Neural cell (in vitro differentiated cells): ENCODE data around the gene WDR81. TPM values are rescaled to one million over a fixed set of nuclear protein-coding genes. Genes with fewer than 3 reads are reported as not detected.
A peak's percentile ranks its signal among the peaks of the same experiment; 100 is the strongest.

ENCODE experiments used
- H2AFZ ChIP-seq: fragments of 200-600, 300-800 bp; sonication (generic), shearing (Covaris generic); 2 replicates; pipeline ENCODE4 v1.6.0; 2014; ENCODE audit warnings: low read depth, mild to moderate bottlenecking, antibody characterized with exemption, low read length, moderate library complexity
- H3F3A ChIP-seq: fragments of 200-600 bp; shearing (Covaris generic); 2 replicates; pipeline ENCODE4 v1.6.1; 2016; ENCODE audit warnings: mild to moderate bottlenecking, moderate library complexity, mixed read lengths, antibody characterized with exemption, low read length; ENCODE audit not compliant: insufficient read depth, poor library complexity, severe bottlenecking
- H3K27ac ChIP-seq: fragments of 200-600, 300-800 bp; sonication (generic), shearing (Covaris generic); 2 replicates; pipeline ENCODE4 v1.5.1; 2014; ENCODE audit warnings: mild to moderate bottlenecking, low read length, moderate library complexity
- H3K27me3 ChIP-seq: fragments of 300-800, 200-600 bp; sonication (generic), shearing (Covaris generic); 2 replicates; pipeline ENCODE4 v1.6.0; 2014; ENCODE audit warnings: mild to moderate bottlenecking, low read depth, low read length, moderate library complexity; ENCODE audit not compliant: insufficient read depth
- H3K36me3 ChIP-seq: fragments of 300-800, 200-600 bp; sonication (generic), shearing (Covaris generic); 2 replicates; pipeline ENCODE4 v1.5.1; 2014; ENCODE audit warnings: mild to moderate bottlenecking, antibody characterized with exemption, low read length, moderate library complexity; ENCODE audit not compliant: insufficient read depth
- H3K4me2 ChIP-seq: fragments of 300-800, 200-600 bp; sonication (generic), shearing (Covaris generic); 2 replicates; pipeline ENCODE4 v1.6.0; 2014; ENCODE audit warnings: mild to moderate bottlenecking, low read length
- H3K4me3 ChIP-seq: fragments of 300-800, 200-600 bp; sonication (generic), shearing (Covaris generic); 2 replicates; pipeline ENCODE4 v1.5.1; 2014; ENCODE audit warnings: mild to moderate bottlenecking, low read length, moderate library complexity
- H3K79me2 ChIP-seq: fragments of 200-600 bp; shearing (Covaris generic); replicated peaks from 2 replicates; pipeline ENCODE4 v1.6.0; 2014; ENCODE audit warnings: mild to moderate bottlenecking, low read length, moderate library complexity; ENCODE audit not compliant: insufficient read depth
- H3K9ac ChIP-seq: fragments of 300-800, 200-600 bp; sonication (generic), shearing (Covaris generic); 2 replicates; pipeline ENCODE4 v1.6.1; 2016; ENCODE audit warnings: mild to moderate bottlenecking, low read length, mixed read lengths
- H3K9me2 ChIP-seq: fragments of 200-600 bp; shearing (Covaris generic); 2 replicates; pipeline ENCODE4 v1.6.1; 2016; ENCODE audit warnings: mild to moderate bottlenecking, low read length, mixed read lengths; ENCODE audit not compliant: insufficient read depth
- H3K9me3 ChIP-seq: fragments of 200-600, 300-800 bp; sonication (generic), shearing (Covaris generic); 2 replicates; pipeline ENCODE4 v1.6.1; 2016; ENCODE audit warnings: mild to moderate bottlenecking, mixed run types, low read length, moderate library complexity, mixed read lengths
- H4K20me1 ChIP-seq: fragments of 200-600 bp; shearing (Covaris generic); 2 replicates; pipeline ENCODE4 v1.6.1; 2016; ENCODE audit warnings: mild to moderate bottlenecking, mixed run types; ENCODE audit not compliant: insufficient read depth
- CTCF ChIP-seq: fragments of 450-650 bp; IDR thresholded peaks from 2 replicates; pipeline ENCODE4 v1.5.1; 2014; ENCODE audit warnings: antibody characterized with exemption, mild to moderate bottlenecking, moderate library complexity; ENCODE audit not compliant: poor library complexity, severe bottlenecking
- EP300 ChIP-seq: fragments of 450-650 bp; conservative IDR thresholded peaks from 2 replicates; pipeline ENCODE4 v1.6.1; 2014; ENCODE audit warnings: antibody characterized with exemption, mild to moderate bottlenecking, moderate library complexity; ENCODE audit not compliant: poor library complexity, severe bottlenecking
- EZH2 ChIP-seq: fragments of 200-600, 300-800 bp; shearing (Covaris generic), sonication (generic); IDR thresholded peaks from 2 replicates; pipeline ENCODE4 v1.6.1; 2014; ENCODE audit warnings: antibody characterized with exemption, low read length, borderline replicate concordance, mild to moderate bottlenecking; ENCODE audit not compliant: insufficient read depth, poor library complexity, severe bottlenecking
- POLR2AphosphoS5 ChIP-seq: IDR thresholded peaks from 2 replicates; pipeline ENCODE4 v1.6.1; 2012
- RAD21 ChIP-seq: fragments of 450-650 bp; conservative IDR thresholded peaks from 2 replicates; pipeline ENCODE4 v1.6.1; 2014; ENCODE audit warnings: antibody characterized with exemption, mild to moderate bottlenecking, moderate library complexity
- REST ChIP-seq: IDR thresholded peaks from 2 replicates; pipeline ENCODE4 v1.6.1; 2012; ENCODE audit warnings: borderline replicate concordance
- SMC3 ChIP-seq: fragments of 450-650 bp; conservative IDR thresholded peaks from 2 replicates; pipeline ENCODE4 v1.6.1; 2014; ENCODE audit warnings: antibody characterized with exemption, mild to moderate bottlenecking, moderate library complexity; ENCODE audit not compliant: poor library complexity
- polyA plus RNA-seq: library from polyadenylated mRNA; depleted of rRNA; stranded (reverse); fragments of >200 nt; gene quantifications from 2 replicates; pipeline ENCODE4 v1.2.3, GENCODE V29; 2014

WDR81 gene
- polyA plus RNA-seq, 1 donor from 2014 or later: 5.4 TPM

GRCh38 chr17:1709403-1709951 is 15.0 kb upstream of the WDR81 start:
- Histone ChIP-seq H3K9me2 (no peaks in the 10 kb centered on the region), H3K36me3 (no peaks in the 10 kb centered on the region), H4K20me1 (no peaks in the 10 kb centered on the region), H3K27me3 (peaks cover 24% of the 10 kb centered on the region), H3F3A (no peaks in the 10 kb centered on the region), H3K79me2 (no peaks in the 10 kb centered on the region), H3K4me3 (peak overlapping the region; percentile 61), H2AFZ (no peak overlapping the region), H3K9me3 (no peaks in the 10 kb centered on the region), H3K27ac (no peak overlapping the region), H3K9ac (no peak overlapping the region), H3K4me2 (no peak overlapping the region)
- no peak for TF ChIP-seq REST
- TF ChIP-seq SMC3: no peak
- no peak for TF ChIP-seq CTCF
- no peak for TF ChIP-seq EP300

- no peak for TF ChIP-seq SMC3
- no peak for TF ChIP-seq CTCF
- TF ChIP-seq REST: no peak
- no peak for TF ChIP-seq POLR2AphosphoS5
- TF ChIP-seq EZH2: no peak
- TF ChIP-seq RAD21: no peak
- peaks cover 24% of the 10 kb centered on the region for H3K27me3 ChIP-seq
- H2AFZ ChIP-seq: no peak within 1 kb of the TSS
- H3K4me3 ChIP-seq: peak within 1 kb of the TSS; percentile 61
- H3F3A ChIP-seq: no peaks in the 10 kb centered on the region
- H3K36me3 ChIP-seq: no peaks in the 10 kb centered on the region
- H3K9ac ChIP-seq: peak within 1 kb of the TSS; percentile 29
- no peak within 1 kb of the TSS for H3K4me2 ChIP-seq
- no peaks in the 10 kb centered on the region for H3K9me3 ChIP-seq
- peaks cover 4% of the 10 kb centered on the region for H3K79me2 ChIP-seq
- no peak within 1 kb of the TSS for H3K27ac ChIP-seq
- H3K9me2 ChIP-seq: no peaks in the 10 kb centered on the region
- H4K20me1 ChIP-seq: no peaks in the 10 kb centered on the region
Observed at GRCh38 chr17:1709971-1710806, 14.3 kb upstream of the WDR81 start, which contains the start of gene TLCD2. Gene TLCD2, minus strand, starts transcription at chr17:1710377. Its CDS starts 135 bp downstream, at chr17:1710242.
